WI38 (cell line): ENCODE data around the gene HCFC1.
A peak's percentile ranks its signal among the peaks of the same experiment; 100 is the strongest.

Experiments used
- H3K4me3 ChIP-seq: 2 replicates; pipeline ENCODE4 v1.5.1; 2011; ENCODE audit warnings: low read depth, mild to moderate bottlenecking, control low read depth, low read length
- TF ChIP-seq, protein P1 (sequence below): IDR thresholded peaks from 2 replicates; pipeline ENCODE4 v1.5.1; 2012; ENCODE audit warnings: low read depth, mild to moderate bottlenecking, control low read depth, low read length

Gene HCFC1

GRCh38 chrX:153971450-153972367 lies at the start of gene HCFC1:
HCFC1 (minus strand) TSS chrX:153971818; CDS start chrX:153970840, 978 bp downstream.
- peak within 1 kb of the TSS; percentile 95 for H3K4me3 ChIP-seq
- TF ChIP-seq, protein P1, sequence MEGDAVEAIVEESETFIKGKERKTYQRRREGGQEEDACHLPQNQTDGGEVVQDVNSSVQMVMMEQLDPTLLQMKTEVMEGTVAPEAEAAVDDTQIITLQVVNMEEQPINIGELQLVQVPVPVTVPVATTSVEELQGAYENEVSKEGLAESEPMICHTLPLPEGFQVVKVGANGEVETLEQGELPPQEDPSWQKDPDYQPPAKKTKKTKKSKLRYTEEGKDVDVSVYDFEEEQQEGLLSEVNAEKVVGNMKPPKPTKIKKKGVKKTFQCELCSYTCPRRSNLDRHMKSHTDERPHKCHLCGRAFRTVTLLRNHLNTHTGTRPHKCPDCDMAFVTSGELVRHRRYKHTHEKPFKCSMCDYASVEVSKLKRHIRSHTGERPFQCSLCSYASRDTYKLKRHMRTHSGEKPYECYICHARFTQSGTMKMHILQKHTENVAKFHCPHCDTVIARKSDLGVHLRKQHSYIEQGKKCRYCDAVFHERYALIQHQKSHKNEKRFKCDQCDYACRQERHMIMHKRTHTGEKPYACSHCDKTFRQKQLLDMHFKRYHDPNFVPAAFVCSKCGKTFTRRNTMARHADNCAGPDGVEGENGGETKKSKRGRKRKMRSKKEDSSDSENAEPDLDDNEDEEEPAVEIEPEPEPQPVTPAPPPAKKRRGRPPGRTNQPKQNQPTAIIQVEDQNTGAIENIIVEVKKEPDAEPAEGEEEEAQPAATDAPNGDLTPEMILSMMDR, result no peak

DNA sequence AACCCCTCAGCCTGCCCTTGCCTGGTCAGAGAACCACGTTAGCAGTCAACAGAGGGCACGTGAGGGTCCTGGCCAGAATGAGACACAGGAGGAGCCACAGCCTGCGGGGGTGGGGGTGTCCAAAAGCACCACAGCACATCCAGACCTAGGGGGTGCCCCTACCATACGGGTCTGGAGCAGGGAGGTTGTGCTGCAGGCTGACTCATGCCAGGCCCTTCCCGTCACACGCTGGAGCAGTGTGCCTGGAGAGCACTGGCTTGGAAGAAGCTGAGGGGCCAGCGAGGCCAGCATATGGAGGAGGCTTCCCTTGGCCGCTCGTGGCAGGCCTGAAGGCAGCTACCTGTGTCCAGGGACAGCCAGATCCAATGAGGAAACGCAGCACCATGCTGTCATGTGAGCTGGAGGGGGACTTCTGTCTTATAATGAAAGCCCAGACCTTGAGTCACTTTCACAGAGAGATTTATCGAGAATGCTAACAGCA lies 49.6 kb upstream of the HCFC1 start:
- H3K4me3 ChIP-seq, result no peak overlapping the region
- TF ChIP-seq, protein P1, result no peak

DNA sequence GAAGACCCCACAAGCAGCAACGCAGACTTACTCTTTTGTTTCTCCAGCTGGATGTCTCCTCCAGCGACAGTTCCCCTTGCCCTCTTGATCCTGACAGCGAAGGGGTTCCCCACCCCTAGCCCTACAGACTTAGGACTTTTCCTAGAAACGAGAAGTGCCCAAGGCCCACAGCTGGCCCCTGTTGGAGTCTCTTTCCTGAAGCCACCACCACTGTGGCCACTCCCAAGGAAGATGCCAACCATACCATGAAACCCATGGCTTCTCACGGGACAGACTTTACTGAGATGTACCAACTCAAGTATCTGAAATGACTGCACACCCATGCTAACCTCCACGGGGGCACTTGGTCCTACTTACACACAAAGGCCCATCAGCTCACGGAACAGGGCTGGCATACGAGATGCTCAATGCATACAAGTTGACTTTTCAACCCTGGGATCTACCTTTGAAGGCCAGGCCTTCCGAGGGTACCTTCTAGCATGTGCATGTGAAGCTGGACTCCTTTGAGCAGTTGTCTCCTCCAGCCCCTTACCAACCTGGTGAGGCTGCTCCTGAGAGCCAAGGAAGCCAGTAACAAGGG lies 49.0 kb upstream of the HCFC1 start:
- TF ChIP-seq, protein P1, result no peak
- H3K4me3 ChIP-seq, result peak overlapping the region; percentile 54

DNA sequence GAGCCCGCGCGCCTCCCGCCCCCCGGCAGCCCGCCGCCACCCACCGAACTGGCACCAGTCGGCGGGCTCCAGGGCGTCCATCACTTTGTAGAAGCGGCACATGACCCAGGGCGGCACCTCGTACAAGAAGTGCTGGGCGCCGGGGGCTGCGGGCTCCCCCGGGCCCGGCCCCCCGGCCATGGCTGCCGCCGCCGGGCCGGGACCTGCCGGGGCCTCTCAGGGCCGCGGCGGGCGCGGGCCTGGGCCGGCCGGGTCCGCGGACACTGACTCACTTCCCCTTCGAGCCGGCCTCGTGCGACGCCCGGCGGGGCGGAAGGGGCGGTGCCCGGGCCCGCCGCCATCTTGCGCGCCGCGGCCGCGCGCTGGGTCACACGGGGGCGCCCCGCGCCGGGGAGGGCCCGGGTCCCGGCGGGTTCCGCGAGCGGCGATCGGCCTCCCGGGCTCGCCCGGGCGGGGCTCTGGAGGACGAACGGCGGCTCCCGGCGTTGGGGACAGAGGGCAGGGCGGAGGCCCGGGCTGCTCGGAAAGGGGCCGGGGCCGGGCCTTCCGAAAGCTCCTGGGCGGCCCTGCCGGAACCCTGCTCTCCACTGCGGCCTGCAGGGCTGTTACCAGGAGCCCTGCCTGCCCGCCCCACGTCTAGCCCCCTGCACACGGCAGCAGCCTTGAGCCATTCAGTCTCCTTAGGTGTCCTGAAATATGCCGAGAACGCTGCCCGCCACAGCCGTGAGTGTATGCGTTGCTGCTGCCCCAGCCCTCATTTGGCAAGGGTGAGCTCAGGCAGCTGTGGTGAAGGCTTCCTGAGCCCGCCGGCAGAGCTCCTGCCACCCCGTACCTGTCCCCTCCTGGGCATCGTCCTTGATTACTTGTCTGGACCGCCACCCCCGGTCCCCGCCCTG lies 48.3 kb upstream of the HCFC1 start, which contains the start of gene IRAK1:
TSS of gene IRAK1 (minus strand) at position 270 of the 896 bp plus-strand sequence. CDS start at position 180, 90 bp downstream.
- TF ChIP-seq, protein P1, result no peak
- H3K4me3 ChIP-seq, result peak within 1 kb of the TSS; percentile 58

DNA sequence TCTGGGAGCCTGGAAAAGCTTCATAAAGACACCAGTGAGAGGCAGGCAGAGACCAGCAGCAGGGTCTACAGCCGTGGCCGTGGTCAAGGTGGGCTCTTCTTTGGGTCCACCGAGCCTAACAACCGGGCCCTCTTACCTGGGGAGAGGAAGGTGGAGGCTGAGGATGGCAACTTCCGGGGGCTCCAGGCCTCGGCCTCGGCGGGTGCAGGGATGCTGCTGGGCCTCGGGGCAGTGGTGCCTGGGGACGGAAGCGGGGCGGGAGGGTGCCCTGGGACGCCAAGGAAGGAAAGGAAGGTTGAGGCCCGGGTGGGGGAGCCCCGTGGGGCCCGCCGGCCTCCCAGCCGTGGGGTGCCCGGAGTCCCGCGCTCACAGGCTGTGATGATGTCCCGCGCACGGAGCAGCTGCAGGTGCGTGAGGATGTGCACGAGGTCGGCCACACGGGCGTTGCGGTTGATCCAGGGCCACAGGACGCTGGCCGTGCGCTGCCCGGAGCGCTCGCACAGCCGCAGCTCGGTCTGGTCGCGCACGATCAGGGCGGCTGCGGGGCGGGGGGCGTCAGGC lies 47.5 kb upstream of the HCFC1 start:
- TF ChIP-seq, protein P1, result no peak
- H3K4me3 ChIP-seq, result peak overlapping the region; percentile 58

DNA sequence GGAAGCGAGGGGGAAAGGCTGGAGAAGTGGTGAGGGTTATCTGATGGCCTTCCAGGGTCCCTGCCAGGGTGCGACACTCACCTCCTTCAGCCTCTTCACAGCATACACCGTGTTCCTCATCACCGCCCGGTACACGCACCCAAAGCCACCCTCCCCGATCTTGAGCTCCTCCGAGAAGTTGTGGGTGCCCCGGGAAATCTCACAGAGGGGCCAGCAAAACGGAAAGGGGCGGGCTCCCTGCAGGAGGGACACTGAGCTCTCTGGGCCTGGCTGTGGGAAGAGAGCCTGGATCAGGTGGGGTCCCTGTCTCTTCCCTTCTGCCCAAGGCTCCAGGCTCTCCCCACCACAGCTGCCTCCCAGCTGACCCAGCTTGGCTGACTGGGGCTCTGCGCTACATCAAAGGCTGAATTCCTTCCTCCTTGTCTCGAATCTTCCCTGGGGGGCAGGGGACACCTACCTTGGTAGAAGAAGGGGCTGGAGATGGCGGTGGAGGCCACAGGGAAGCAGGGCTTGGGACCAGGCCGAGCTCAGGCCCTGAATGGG lies 47.0 kb upstream of the HCFC1 start:
- TF ChIP-seq, protein P1, result no peak
- peak overlapping the region; percentile 58 for H3K4me3 ChIP-seq
